HG03432 (cell line): Measurements from ENCODE around the gene FCGR1A.
"Not testable (repeated sequence)": the region's sequence is repeated elsewhere in the genome, so short reads cannot be mapped to it uniquely, and the experiment has no call there.

Source experiments
- ATAC-seq: cut with Tn5 transposase; IDR thresholded peaks from one replicate; pipeline ENCODE4 v1.9.1; 2021; ENCODE audit warnings: mild to moderate bottlenecking, moderate library complexity; ENCODE audit not compliant: unreplicated experiment

The FCGR1A gene

DNA sequence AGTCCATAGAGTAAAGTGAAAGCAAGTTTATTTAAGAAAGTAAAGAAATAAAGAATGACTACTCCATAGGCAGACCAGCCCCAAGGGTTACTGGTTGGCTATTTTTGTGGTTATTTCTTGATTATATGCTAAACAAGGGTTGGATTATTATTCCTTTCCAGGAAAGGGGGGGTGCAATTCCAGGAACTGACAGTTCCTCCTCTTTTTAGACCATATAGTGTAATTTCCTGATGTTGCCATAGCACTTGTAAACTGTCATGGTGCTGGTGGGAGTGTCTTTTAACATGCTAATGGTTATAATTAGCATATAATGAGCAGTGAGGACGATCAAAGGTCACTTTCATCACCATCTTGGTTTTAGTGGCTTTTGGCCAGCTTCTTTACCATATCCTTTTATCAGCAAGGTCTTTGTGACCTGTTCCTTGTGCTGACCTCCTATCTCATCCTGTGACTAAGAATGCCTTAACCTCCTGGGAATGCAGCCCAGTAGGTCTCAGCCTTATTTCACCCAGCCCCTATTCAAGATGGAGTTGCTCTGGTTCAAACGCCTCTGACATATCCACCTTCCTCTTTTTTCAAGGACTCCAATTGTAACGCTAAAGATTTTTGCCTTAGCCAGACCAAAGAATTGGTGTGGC, 6.9 kb upstream of the FCGR1A start:
- not testable (repeated sequence) for ATAC-seq

DNA sequence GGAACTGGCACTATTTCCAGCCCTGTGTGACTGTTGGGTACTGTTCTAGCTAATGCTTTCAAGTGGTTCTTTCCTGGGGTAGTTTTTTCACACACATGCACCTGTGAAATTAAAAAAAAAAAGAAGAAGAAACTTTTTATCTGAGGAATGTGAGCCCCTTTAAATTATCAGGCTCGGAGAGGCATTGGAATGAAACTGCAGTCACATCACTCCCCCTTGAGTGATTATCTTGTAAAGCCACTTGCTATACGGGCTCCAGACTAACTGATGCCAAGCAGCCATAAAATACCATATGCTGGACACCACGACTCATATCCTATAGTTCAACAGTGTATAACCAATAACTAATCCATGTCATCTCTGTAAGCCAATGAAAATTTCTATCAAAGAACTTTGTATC, 5.4 kb upstream of the FCGR1A start:
- ATAC-seq, result not testable (repeated sequence)

DNA sequence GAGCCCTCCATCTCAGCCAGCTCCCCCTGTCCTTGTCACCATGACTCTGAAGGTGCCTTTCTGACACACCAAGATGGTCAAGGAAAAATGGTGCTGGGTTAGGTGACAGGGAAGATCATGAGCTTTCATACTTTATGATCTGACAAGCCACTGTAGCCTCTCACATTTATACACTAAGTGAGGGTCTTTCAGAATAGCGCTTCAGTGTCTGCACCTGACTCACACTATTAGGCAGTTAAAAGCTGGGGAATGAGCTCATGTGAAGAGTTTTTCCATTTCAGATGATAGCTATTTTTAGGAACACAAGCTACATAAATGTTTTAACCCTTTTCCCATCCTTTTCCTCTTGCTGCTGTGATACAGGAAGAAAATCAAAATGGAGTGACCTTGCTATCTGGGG, 4.2 kb upstream of the FCGR1A start:
- not testable (repeated sequence) for ATAC-seq

DNA sequence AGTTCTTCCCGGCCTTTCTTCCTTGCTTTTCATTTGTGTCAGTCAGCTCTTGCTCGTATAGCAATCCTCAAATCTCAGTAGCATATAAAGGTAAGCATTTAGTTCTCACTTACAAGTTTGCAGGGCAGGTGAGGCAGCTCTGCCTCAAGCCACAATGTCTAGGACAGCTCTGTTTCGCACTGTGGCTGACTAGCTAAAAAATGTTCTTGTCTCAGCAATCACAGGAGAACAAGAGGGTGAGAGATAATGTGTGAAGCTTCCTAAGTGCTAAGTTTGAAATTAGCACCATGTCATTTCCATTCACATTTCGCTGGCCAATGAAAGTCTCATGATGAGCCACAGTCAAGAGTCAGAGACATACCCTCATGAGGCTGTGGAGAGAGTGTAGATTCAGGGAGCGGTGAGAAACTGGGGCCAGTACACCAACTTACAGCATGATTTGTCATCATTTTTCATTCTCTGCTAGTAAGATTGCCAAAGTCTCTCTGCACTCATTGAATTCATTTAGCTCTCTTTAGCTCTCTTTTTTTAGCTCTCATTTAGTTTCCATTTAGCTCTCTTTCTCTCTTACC, 995 bp upstream of the FCGR1A start:
- ATAC-seq, result not testable (repeated sequence)

DNA sequence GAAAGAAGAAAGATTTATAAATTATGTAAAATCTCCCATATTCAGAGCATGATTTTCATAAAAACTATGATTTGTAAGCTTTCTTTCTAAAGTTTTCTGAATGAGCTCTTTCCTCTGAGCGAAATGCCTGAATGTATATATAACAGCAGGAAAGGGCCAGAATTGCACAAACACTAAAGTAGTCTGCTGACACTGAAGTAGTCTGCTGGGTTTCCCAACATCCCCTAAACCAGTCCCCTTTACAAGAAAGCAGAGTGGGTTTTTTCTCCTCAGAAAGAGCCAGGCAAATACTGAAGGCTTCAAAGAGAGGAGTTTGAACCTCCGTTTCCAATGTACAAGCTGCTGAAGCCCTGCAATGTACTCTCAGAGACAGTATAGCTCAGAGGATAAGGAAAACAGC, 795 bp downstream of the FCGR1A start:
- ATAC-seq, result not testable (repeated sequence)

DNA sequence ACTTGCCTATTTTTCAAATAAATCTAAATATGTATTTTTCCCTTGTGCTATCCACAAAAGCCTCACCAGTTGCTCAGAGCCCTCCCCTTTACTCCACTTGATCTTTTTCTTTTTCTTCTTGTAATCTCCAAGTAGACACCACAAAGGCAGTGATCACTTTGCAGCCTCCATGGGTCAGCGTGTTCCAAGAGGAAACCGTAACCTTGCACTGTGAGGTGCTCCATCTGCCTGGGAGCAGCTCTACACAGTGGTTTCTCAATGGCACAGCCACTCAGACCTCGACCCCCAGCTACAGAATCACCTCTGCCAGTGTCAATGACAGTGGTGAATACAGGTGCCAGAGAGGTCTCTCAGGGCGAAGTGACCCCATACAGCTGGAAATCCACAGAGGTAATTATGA, 1.4 kb downstream of the FCGR1A start:
- not testable (repeated sequence) for ATAC-seq

DNA sequence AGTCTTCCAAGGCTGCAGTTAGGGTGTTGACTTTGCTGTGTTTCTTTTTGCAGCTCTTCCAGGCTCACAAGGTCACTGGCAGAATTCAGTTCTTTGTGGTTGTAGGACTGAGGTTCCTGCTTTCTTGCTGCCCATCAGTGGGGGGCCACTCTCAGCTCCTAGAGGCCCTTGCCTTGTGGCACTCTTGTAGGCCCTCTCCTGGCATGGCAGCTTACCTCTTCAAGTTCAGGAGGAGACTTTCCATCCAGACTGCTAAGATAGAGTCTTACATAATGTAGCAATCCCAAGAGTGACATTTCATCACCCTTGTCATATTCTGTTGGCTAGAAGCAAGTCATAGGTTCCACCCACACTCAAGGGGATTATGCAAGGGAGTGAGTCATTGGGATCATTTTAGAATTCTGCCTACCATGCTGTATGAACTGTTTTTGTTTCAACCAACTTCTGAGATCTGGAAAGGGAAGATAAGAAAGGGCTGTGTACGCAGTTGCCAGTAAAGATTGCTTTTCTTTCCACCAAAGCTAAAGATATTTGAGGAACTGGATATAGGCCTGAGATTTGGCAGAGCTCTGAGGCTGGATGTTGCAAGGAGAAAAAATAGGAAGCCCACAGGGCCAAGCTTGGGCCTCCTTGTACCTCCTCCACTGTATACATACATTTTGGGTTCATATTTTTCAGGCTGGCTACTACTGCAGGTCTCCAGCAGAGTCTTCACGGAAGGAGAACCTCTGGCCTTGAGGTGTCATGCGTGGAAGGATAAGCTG, 5.4 kb downstream of the FCGR1A start:
- ATAC-seq, result not testable (repeated sequence)

DNA sequence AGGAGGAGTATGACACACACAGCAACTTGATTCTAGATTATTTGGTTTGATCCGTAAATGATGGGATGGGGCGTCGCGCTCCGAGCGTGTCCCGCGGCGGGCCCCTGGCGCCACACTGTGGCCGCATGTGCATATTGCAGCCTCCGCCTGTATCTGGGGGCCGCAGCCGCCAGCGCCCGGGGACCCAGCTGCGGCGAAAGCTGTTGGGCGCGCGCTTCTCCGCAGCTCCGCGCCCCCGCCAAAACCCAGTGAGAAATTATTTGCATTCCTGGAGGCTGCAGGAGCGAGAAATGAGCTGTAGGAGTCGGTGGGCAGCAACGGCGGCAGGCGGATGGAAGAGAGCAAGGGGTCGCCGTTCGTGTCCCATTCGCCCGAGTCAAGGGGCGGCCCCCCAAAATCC, 10.0 kb downstream of the FCGR1A start:
- ATAC-seq, result peak; percentile 81

DNA sequence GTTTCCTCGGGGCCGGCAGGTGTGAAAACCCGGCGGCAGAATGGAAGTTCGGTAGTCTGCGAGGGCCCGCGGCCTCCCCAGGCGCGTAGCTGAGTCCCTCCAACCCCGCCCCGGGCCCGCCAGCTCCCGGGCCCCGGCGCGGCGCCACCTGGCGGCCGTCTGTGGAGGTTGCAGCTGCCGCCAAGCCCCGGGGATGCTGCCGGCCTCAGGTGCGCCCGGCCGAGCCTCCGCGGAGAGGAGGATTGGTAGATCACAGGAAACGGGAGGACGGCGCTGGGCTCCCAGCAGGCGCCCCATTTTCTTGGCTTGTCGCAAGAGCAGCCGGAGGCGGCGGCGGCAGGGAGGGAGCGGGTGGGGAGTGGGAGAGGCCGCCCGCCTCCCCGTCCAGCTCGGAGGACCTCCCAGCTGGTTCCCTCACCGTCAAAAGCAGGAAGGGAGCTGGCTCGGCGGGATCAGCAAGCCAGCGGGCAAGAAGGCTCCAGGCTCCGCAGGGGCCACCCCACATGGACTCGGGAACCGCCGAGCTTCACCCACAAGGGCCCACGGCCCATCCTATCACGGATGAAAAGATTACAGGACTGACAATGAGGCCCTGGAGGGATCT, 10.5 kb downstream of the FCGR1A start:
- ATAC-seq, result peak; percentile 91

DNA sequence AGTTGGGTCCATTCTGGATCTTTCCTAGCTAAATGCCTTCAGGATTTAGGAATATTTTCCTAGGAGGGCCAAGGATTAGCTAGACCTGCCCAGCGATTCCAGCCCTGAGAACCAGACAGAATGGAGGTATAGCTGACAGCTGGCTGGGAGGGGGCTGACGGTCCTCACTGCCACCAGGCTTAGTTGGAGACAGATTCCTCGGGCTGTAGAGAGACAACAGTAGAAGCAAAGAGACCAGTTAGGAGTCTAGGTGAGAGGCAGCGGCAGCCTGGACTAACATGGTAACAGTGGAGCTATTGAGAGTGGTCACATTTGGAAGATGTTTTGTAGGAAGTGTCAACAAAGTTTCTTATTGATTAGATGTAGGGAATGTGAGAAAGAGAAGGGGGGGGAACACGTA, 11.4 kb downstream of the FCGR1A start:
- ATAC-seq, result not testable (repeated sequence)

DNA sequence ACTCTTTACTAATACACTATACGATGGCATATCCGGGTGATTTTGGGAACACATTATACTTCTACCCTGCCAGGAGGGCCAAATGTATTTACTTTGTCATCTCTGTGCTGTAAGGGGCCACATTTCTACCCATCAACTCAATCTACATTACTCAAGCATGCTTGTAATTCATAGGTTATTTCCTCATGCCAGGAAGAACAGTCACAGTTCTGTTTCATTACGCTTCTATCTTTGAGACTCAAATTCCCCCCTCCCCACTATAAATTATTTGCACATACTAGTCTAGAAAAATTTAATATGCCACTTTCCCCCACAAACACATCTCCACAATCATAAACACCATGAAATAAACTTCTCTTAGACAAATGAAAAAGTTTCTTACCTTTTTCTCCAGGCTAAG, 19.1 kb downstream of the FCGR1A start:
- ATAC-seq, result not testable (repeated sequence)

DNA sequence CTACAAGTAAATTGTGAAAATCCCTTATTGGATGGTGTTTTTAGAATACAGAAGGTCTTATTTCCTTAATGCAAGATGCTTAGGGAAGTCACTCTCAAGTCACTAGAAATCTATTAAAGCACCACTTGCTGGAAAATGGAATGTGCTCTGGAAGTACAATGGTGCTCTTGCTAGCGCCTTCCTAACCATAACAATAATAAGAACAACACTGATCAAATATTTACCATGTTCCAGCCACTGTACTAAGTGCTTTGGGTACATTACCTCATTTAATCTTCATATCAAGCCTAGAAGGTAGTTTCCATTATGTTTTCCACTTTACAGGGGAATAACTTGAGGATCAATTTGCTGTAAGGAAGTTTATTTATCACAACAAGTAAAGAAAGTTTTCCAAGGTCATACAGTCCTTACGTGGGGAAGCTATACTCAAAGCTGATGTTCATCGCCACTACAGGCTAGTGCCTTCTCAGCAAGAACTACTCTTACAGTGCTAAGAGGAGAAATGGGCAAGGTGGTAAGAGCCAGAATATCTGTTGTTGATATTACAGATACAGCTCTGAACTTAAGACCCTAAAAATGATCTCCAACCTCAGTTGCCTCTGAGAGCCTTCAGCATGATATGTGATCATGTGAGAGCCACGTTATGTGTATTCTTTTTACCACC, 22.1 kb downstream of the FCGR1A start:
- ATAC-seq, result not testable (repeated sequence)

DNA sequence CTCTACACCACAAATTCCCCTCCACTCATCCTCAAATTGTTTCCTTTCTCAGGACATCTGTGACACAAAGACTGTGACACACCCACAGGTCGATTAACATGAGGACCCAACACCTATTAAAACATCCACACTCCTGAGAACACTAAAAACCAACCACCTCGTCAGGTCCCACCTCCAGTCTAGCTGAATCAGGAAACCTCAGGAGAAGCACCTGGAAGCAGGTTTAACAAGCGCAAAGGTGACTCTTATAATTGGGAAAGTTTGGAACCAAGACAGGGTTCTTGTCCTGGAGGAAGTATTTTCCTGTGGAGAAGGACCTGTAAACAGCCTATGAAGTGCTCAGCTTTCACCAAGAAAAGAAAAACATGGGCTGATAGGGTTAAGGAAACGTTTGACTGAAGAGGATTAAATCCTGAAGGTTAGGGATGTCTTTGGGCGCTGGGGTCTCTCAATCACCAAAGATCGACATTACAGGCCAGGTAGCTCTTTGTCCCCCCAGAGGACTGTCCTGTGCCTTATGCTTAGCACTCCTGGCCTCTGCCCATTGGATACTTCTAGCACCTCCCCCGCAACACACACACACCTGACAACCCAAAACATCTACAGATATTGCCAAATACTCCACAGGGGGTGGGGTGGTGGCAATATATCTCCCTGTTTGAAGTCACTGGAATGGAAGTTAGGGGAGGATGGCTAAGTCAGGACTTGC, 28.4 kb downstream of the FCGR1A start:
- not testable (repeated sequence) for ATAC-seq

DNA sequence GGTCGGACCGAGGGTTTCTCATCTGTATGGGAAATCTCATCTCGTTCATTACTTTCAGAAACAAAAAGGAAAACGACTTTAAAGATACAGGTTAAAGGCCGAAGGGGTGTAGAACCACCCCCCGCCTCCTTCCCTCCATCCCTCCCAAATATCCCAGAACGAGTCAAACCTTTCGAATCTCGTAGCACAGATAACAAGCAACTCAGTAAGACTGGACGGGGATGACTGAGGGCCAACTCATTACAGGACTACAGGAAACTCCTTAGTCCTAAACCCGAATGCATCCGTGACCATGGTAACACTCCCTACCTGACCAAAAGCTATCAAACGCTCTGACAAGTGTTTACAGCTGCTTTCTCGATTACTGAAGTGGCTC, 29.0 kb downstream of the FCGR1A start:
- ATAC-seq, result peak; percentile 20

DNA sequence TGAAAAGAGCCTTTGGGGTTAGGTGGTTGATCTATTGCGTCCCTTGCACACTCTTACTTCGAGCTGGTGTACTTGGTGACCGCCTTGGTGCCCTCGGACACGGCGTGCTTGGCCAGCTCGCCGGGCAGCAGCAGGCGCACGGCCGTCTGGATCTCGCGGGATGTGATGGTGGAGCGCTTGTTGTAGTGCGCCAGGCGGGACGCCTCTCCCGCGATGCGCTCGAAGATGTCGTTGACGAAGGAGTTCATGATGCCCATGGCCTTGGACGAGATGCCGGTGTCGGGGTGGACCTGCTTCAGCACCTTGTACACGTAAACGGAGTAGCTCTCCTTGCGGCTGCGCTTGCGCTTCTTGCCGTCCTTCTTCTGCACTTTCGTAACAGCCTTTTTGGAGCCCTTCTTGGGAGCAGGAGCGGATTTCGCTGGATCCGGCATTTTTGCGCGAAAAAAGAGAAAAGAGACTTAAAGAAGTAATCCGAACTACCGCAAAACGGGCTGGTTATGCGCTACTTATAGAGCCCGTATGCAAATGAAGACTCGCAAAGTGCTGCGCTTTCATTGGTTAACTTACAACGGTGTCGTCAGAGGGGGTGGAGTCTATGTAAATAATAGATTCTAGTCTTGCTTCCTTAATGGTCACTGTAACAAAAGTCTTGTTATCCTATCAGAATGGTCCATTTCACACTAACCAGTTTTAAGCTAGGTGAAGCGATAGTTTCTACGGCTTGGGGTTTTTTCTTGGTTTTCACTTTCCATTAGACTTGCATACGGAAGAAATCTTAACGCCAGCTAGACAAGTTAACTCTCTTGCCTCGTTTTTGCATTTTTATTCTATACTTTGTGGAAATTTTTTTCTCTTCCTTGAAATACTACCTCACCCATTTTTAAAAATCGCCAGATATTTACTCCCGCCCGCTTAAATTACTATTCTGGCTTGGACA, 29.7 kb downstream of the FCGR1A start:
- ATAC-seq, result peak; percentile 76

DNA sequence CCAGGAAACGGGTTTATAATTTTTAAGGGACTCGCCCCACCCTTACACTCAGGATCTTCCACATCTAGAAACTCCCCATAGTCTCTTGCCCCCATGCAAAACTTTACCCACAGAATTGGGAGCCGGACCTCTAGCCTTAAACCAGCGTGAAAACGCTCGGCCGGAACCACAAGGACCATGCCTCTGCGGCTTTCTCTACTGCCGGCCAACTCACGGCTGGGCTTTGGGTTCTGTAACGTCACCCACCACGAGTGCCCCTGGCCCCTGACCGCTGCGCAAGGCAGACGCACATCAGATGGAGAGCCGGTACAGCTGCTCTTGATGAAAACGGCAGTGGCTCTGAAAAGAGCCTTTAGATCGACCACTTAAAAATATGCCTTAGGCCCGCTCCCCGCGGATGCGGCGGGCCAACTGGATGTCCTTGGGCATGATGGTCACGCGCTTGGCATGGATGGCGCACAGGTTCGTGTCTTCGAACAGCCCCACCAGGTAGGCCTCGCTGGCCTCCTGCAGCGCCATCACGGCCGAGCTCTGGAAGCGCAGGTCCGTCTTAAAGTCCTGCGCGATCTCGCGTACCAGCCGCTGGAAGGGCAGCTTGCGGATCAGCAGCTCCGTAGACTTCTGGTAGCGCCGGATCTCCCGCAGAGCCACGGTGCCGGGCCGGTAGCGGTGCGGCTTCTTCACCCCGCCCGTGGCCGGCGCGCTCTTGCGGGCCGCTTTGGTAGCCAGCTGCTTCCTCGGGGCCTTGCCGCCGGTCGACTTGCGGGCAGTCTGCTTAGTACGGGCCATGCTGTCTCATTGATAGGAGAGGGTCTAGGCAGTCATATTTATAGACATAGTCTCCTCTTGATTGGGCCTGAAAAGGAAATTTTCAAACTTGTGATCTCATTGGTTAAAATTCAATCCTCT, 30.7 kb downstream of the FCGR1A start:
- peak; percentile 32 for ATAC-seq

DNA sequence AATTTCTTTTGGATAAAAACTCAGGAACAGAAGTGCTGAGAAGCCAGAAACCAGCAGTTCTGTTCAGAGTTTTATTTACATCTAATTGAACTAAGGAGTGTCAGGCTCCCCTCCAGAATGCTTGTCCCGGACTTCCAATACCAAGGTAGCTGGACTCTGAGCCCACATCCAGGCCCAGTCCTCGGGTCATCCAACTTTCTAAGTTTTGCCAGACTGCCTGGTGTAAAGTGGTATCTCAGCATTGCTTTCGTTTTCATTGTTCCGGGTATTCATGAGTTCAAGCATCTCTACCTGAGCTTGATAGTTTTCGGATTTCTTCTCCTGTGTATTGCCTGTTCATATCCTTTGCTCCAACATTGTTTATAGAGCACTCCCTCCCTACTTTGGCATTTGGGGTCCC, 37.9 kb downstream of the FCGR1A start:
- ATAC-seq, result not testable (repeated sequence)

DNA sequence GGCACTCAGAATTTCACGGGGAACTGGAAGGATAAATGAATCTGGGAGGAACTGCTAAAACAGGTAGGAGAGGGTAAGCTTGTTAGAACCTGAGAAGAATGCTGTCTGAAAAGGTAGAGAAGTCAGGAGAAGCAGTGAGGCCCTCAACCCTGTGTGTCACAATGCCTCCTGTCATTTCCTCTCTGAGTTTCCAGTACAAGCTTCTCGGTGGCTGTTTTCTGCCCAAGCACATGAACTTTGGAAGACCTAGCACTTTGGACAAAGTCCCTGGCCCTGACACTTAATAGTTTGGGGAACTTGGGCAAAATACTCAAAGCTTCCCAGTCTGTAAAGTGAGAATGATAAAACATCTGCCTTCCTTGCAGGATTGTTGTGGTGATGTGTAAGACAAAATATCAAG, 44.1 kb downstream of the FCGR1A start:
- not testable (repeated sequence) for ATAC-seq
